SU-DHL-6 (cell line): ENCODE measurements around the gene ITGB6.

ENCODE experiments used
- H2AFZ ChIP-seq: fragments of 200-600 bp; sonication (generic); 2 replicates; pipeline ENCODE4 v1.6.1; 2014; ENCODE audit warnings: low read depth, mild to moderate bottlenecking, moderate library complexity, mixed read lengths, antibody characterized with exemption, low read length; ENCODE audit not compliant: severe bottlenecking
- H3F3A ChIP-seq: fragments of 200-600 bp; shearing (Covaris generic); 2 replicates; pipeline ENCODE4 v1.6.0; 2016; ENCODE audit warnings: antibody characterized with exemption, mild to moderate bottlenecking; ENCODE audit not compliant: insufficient read depth
- H3K27ac ChIP-seq: fragments of 200-600 bp; sonication (generic); 2 replicates; pipeline ENCODE4 v1.5.1; 2016; ENCODE audit warnings: low read depth, mild to moderate bottlenecking, low read length, moderate library complexity, mixed read lengths
- H3K27me3 ChIP-seq: fragments of 200-600 bp; sonication (generic), shearing (Covaris generic); 2 replicates; pipeline ENCODE4 v1.6.0; 2014; ENCODE audit warnings: mild to moderate bottlenecking, low read length
- H3K36me3 ChIP-seq: fragments of 200-600 bp; sonication (generic); 2 replicates; pipeline ENCODE4 v1.6.1; 2014; ENCODE audit warnings: mild to moderate bottlenecking, low read length, mixed read lengths
- H3K4me2 ChIP-seq: fragments of 300-600, 200-600 bp; shearing (Covaris generic), sonication (generic); 2 replicates; pipeline ENCODE4 v1.6.0; 2014; ENCODE audit warnings: low read length, low read depth, mild to moderate bottlenecking; ENCODE audit not compliant: poor library complexity, severe bottlenecking
- H3K4me3 ChIP-seq: fragments of 200-600 bp; sonication (generic); 2 replicates; pipeline ENCODE4 v1.5.1; 2014; ENCODE audit warnings: antibody characterized with exemption, low read length, mild to moderate bottlenecking, mixed read lengths; ENCODE audit not compliant: insufficient read depth, poor library complexity, severe bottlenecking
- H3K79me2 ChIP-seq: fragments of 200-600 bp; sonication (generic); 2 replicates; pipeline ENCODE4 v1.6.1; 2014; ENCODE audit warnings: mild to moderate bottlenecking, low read length, moderate library complexity; ENCODE audit not compliant: insufficient read depth
- H3K9ac ChIP-seq: fragments of 200-600 bp; sonication (generic); 2 replicates; pipeline ENCODE4 v1.7.0; 2014; ENCODE audit warnings: mild to moderate bottlenecking, low read length
- H3K9me2 ChIP-seq: fragments of 200-600 bp; sonication (generic); replicated peaks from 2 replicates; pipeline ENCODE4 v1.6.1; 2014; ENCODE audit warnings: low read length; ENCODE audit not compliant: insufficient read depth
- H3K9me3 ChIP-seq: fragments of 200-600 bp; sonication (generic); 2 replicates; pipeline ENCODE4 v1.6.1; 2014; ENCODE audit warnings: low read length, mixed read lengths; ENCODE audit not compliant: insufficient read depth
- H4K20me1 ChIP-seq: fragments of 200-600 bp; sonication (generic); 2 replicates; pipeline ENCODE4 v1.6.1; 2014; ENCODE audit warnings: low read depth, mild to moderate bottlenecking, antibody characterized with exemption, low read length, moderate library complexity, mixed read lengths
- CTCF ChIP-seq: fragments of 200-600 bp; sonication (generic); IDR thresholded peaks from one replicate; pipeline ENCODE4 v1.5.1; 2017; ENCODE audit warnings: antibody characterized with exemption, mild to moderate bottlenecking, low read length, moderate library complexity; ENCODE audit not compliant: insufficient read depth, poor library complexity, severe bottlenecking
- EZH2phosphoT487 ChIP-seq: fragments of 200-600 bp; sonication (generic), shearing (Covaris generic); conservative IDR thresholded peaks from 2 replicates; pipeline ENCODE4 v1.6.1; 2018; ENCODE audit warnings: mild to moderate bottlenecking, antibody characterized with exemption, low read length, moderate library complexity, mixed read lengths

Gene ITGB6

DNA sequence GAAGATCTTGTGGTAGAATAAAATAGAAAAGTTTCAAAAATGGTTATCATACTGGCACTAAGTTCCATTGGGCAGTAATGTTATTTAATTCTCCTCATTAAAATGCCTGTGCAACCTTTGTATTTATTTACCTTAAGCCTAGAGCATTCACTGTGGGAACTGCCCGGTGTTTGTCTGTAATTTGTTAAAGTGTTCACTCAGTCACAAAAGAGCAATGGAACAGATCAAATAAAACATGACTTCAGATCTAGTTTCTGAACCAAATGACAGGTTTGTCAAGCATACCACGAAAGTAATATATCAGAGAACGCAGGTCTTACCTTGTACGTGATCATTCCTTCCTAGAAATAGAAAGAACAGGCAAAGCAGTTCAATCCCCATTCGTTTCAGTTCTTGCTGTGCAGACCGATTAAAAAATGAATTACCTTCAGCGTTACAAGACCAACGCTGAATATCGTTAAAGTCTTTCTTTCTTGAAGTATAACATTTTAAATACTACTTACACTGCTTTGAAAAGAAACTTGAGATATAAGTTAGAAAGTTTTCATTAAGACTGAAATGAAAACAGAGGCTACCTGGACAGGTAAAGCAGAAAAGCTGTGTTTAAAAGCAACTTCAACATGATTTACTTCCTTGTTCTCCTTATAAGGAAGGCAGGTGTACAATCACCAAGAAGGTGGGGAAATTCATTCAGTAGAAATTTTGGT lies at the start of gene ITGB6:
Gene ITGB6 (minus strand): TSS at position 590 of the 707 bp plus-strand sequence. CDS start 209 bp downstream, at position 381.
- H3K79me2 ChIP-seq: no peaks in the 10 kb centered on the region
- no peak within 1 kb of the TSS for H3K4me3 ChIP-seq
- no peak within 1 kb of the TSS for H3K27ac ChIP-seq
- no peaks in the 10 kb centered on the region for H3K9me2 ChIP-seq
- no peaks in the 10 kb centered on the region for H4K20me1 ChIP-seq
- no peak within 1 kb of the TSS for H3K4me2 ChIP-seq
- H3K9ac ChIP-seq: no peak within 1 kb of the TSS
- no peaks in the 10 kb centered on the region for H3K36me3 ChIP-seq
- TF ChIP-seq EZH2phosphoT487 (no peak), CTCF (no peak)
- H2AFZ ChIP-seq: no peak within 1 kb of the TSS
- no peaks in the 10 kb centered on the region for H3K27me3 ChIP-seq
- H3F3A ChIP-seq: no peaks in the 10 kb centered on the region
- H3K9me3 ChIP-seq: no peaks in the 10 kb centered on the region

GRCh38 chr2:160247296-160248035 lies 47.4 kb upstream of the ITGB6 start:
- H4K20me1 ChIP-seq: no peaks in the 10 kb centered on the region
- no peak overlapping the region for H3K4me2 ChIP-seq
- no peaks in the 10 kb centered on the region for H3K79me2 ChIP-seq
- H2AFZ ChIP-seq: no peak overlapping the region
- no peak overlapping the region for H3K4me3 ChIP-seq
- no peak overlapping the region for H3K27ac ChIP-seq
- TF ChIP-seq CTCF: no peak
- TF ChIP-seq EZH2phosphoT487: no peak
- no peaks in the 10 kb centered on the region for H3K36me3 ChIP-seq
- H3K27me3 ChIP-seq: no peaks in the 10 kb centered on the region
- no peaks in the 10 kb centered on the region for H3K9me3 ChIP-seq
- H3K9me2 ChIP-seq: no peaks in the 10 kb centered on the region
- H3K9ac ChIP-seq: no peak overlapping the region
- no peaks in the 10 kb centered on the region for H3F3A ChIP-seq

GRCh38 chr2:160246356-160246755 lies 46.3 kb upstream of the ITGB6 start:
- Histone ChIP-seq H3K9me2 (no peaks in the 10 kb centered on the region), H3K4me3 (no peak overlapping the region), H3K9me3 (no peaks in the 10 kb centered on the region), H4K20me1 (no peaks in the 10 kb centered on the region), H3K27me3 (no peaks in the 10 kb centered on the region), H3K27ac (no peak overlapping the region), H3F3A (no peaks in the 10 kb centered on the region), H3K4me2 (no peak overlapping the region), H3K79me2 (no peaks in the 10 kb centered on the region), H2AFZ (no peak overlapping the region), H3K36me3 (no peaks in the 10 kb centered on the region), H3K9ac (no peak overlapping the region)
- no peak for TF ChIP-seq CTCF
- TF ChIP-seq EZH2phosphoT487: no peak
